Transverse colon (tissue), 4 donors: ENCODE data around the gene DIPK1B. TPM values are rescaled to one million over a fixed set of nuclear protein-coding genes. Genes with fewer than 3 reads are reported as not detected.

Experiments used
- DNase-seq: peaks from one replicate; pipeline ENCODE4 v3.0.0-alpha.2; 2019
- H3K27ac ChIP-seq, 4 donors: fragments of 200-600 bp; sonication (generic); 2 replicates each; pipeline ENCODE4 v1.5.1; 2016 to 2018; ENCODE audit warnings: inconsistent platforms in 4 of 4
- H3K27me3 ChIP-seq: fragments of 200-600 bp; sonication (generic); 2 replicates; pipeline ENCODE4 v1.5.1; 2017; ENCODE audit warnings: inconsistent platforms
- H3K36me3 ChIP-seq, 4 donors: fragments of 200-600 bp; sonication (generic); 2 replicates each; pipeline ENCODE4 v1.5.1; 2017 to 2019; ENCODE audit warnings: inconsistent platforms in 4 of 4
- H3K4me1 ChIP-seq, 4 donors: fragments of 200-600 bp; sonication (generic); 2 replicates each; pipeline ENCODE4 v1.5.1; 2017 to 2020; ENCODE audit warnings: inconsistent platforms in 4 of 4
- H3K4me3 ChIP-seq, 4 donors: fragments of 200-600 bp; sonication (generic); 1 replicate in 1 of 4; 2 replicates in 3 of 4; pipeline versions ENCODE4 v1.5.1 to v1.6.1; 2017 to 2019; ENCODE audit warnings: inconsistent platforms in 4 of 4
- H3K9me3 ChIP-seq, 2 donors: fragments of 200-600 bp; sonication (generic); 2 replicates each; pipeline ENCODE4 v1.5.1; 2017 to 2019; ENCODE audit warnings: inconsistent platforms in 2 of 2
- CTCF ChIP-seq, 5 experiments: fragments of 200-600 bp in 3 of 5; fragments of 450-650 bp in 2 of 5; sonication (generic) in 3 of 5; IDR thresholded peaks; 1 replicate in 2 of 5; 2 replicates in 3 of 5; pipeline ENCODE4 v1.5.1; 2016 to 2017; ENCODE audit warnings: antibody characterized with exemption in 5 of 5, inconsistent platforms in 3 of 5, mild to moderate bottlenecking in 2 of 5, moderate library complexity in 1 of 5
- EP300 ChIP-seq: sonication (generic); formaldehyde crosslinking; IDR thresholded peaks from one replicate; pipeline ENCODE4 v1.6.1; 2017; ENCODE audit warnings: antibody characterized with exemption, low read depth
- POLR2A ChIP-seq: fragments of 450-650 bp; IDR thresholded peaks from one replicate; pipeline ENCODE4 v1.6.1; 2016; ENCODE audit warnings: antibody characterized with exemption, mild to moderate bottlenecking, moderate library complexity
- POLR2AphosphoS5 ChIP-seq, 3 donors: sonication (generic); formaldehyde crosslinking; IDR thresholded peaks; one replicate each; pipeline ENCODE4 v1.6.1; 2016; ENCODE audit warnings: antibody characterized with exemption in 3 of 3
- WGBS, 2 donors: methylation state at CpG; one replicate each; pipeline ENCODE4 v1.1.5; 2018; ENCODE audit warnings: low coverage in 1 of 2; 5-methylcytosine and 5-hydroxymethylcytosine counted together
- in situ Hi-C, 4 donors: fragments of 200-750 bp; cut with MboI; loops; one replicate each; pipeline versions ENCODE4 v1.15.0 to v1.15.1; 2017; ENCODE audit warnings: low sequenced_read_pairs in 3 of 4, low pct_ligation_motif_present in 1 of 4, low pct_unique_long_range_greater_than_20kb in 1 of 4
- intact Hi-C: fragments of 100-400 bp; cut with DNase I; formaldehyde crosslinking; loops from one replicate; pipeline ENCODE4 v1.15.1; 2023; ENCODE audit warnings: low total_unique reads
- total RNA-seq, 4 donors: library from RNA; depleted of rRNA; stranded (reverse); fragments of >200 nt; gene quantifications; one replicate each; pipeline ENCODE4 v1.1.0, GENCODE V29; 2016

The DIPK1B gene
- total RNA-seq, 4 donors from 2014 or later = 3.5 to 12.3 (median 3.9) TPM

DNA sequence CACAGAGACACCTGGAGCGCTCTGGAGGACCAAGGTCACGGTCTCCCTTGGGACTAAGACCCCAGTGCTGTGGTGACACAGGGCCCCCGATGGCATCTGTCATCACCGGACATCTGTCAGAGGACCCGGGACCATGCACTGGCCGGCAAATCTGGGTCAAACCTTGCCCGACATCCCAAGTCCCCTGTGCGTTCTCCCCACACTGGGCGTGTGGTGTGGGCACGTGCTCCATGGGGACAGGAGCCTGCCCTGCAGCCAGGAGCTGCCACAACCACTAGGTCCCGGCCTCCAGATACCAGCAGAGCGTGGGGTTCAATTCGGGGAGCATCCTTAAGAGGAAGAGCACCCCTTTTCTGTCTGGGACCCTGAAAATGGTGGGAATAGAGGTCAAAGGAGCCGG is 28.6 kb upstream of the DIPK1B start:
- Histone ChIP-seq H3K4me1 (peaks cover 18 to 35% (median 31%) of the 10 kb centered on the region in 4 donors), H3K36me3 (no peaks in the 10 kb centered on the region)
- WGBS, 2 donors = 89 to 100% methylated on average over 1 to 14 of the region's 14 CpGs

DNA sequence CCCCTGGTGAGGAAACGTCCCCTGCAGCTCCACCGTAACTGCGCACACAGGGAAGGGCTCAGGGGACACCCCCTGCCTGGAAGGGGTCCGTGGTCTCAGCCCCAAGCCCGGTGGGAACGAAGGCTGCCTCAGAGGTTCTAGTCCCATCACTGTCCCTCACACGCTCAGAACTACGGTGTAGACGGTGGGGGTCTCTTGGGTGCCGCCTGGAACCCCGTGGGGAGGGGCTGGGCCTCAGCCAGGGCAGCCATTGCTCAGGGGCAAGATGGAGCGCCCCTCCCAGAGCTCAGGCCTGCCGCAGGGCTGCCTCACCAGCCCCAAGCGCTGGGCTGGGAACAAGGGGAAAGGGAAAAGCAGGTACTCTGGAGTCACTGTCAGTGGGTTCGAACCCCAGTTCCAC is 28.0 kb upstream of the DIPK1B start:
- Histone ChIP-seq H3K4me3 (no peak overlapping the region), H3K27ac (no peak overlapping the region), H3K9me3 (no peaks in the 10 kb centered on the region), H3K27me3 (no peaks in the 10 kb centered on the region), H3K36me3 (no peaks in the 10 kb centered on the region), H3K4me1 (peaks cover 18 to 41% (median 31%) of the 10 kb centered on the region in 4 donors)
- intact Hi-C loops (no loop called here), in situ Hi-C loops (no loop called here)
- WGBS, 2 donors = 72 to 81% methylated on average over 6 to 15 of the region's 15 CpGs
- no peak for TF ChIP-seq POLR2AphosphoS5 (IDR thresholded peaks at IDR 0.05)
- TF ChIP-seq CTCF (IDR thresholded peaks at IDR 0.05) = no peak
- TF ChIP-seq EP300 = no peak
- DNase-seq = no peak

More for the DNA sequence above, 28.6 kb upstream of the DIPK1B start:
- Histone ChIP-seq H3K27ac (no peak overlapping the region), H3K27me3 (no peaks in the 10 kb centered on the region), H3K4me3 (no peak overlapping the region), H3K9me3 (no peaks in the 10 kb centered on the region)
- no peak for DNase-seq
- TF ChIP-seq EP300 (no peak), POLR2A (no peak), CTCF (IDR thresholded peaks at IDR 0.05) (no peak), POLR2AphosphoS5 (IDR thresholded peaks at IDR 0.05) (no peak)
- in situ Hi-C loops = no loop called here
- intact Hi-C loops = no loop called here

GRCh38 chr9:136684799-136685198 is 27.6 kb upstream of the DIPK1B start:
- Histone ChIP-seq H3K9me3 (no peaks in the 10 kb centered on the region), H3K27ac (no peak overlapping the region), H3K36me3 (no peaks in the 10 kb centered on the region), H3K4me3 (no peak overlapping the region), H3K27me3 (no peaks in the 10 kb centered on the region), H3K4me1 (peaks cover 18 to 44% (median 31%) of the 10 kb centered on the region in 4 donors)
- WGBS, 2 donors = 89% methylated on average over 15 of the region's 15 CpGs; no CpG with 5 or more reads in 1 of the 2 donors
- no peak for DNase-seq
- TF ChIP-seq POLR2A = no peak
- no peak for TF ChIP-seq POLR2AphosphoS5 (IDR thresholded peaks at IDR 0.05)
- no peak for TF ChIP-seq CTCF (IDR thresholded peaks at IDR 0.05)
- TF ChIP-seq EP300 = no peak
- in situ Hi-C loops (no loop called here), intact Hi-C loops (loop anchor here (5.0 kb wide), 1 partner anchor 43 kb away; no protein-coding TSS in a partner anchor)

- intact Hi-C loops (loop anchor here (5.0 kb wide), 1 partner anchor 42 kb away; no protein-coding TSS in a partner anchor), in situ Hi-C loops (no loop called here)
- Histone ChIP-seq H3K9me3 (no peaks in the 10 kb centered on the region), H3K27me3 (no peaks in the 10 kb centered on the region), H3K4me3 (peak overlapping the region in 1 of 4 donors; percentile 70), H3K4me1 (peaks cover 18 to 46% (median 31%) of the 10 kb centered on the region in 4 donors), H3K36me3 (no peaks in the 10 kb centered on the region), H3K27ac (no peak overlapping the region)
- TF ChIP-seq POLR2AphosphoS5 (IDR thresholded peaks at IDR 0.05) = no peak
- no peak for TF ChIP-seq CTCF (IDR thresholded peaks at IDR 0.05)
- no peak for TF ChIP-seq EP300
- TF ChIP-seq POLR2A = no peak
- DNase-seq = no peak
- 88% methylated on average over 7 of the region's 7 CpGs; no CpG with 5 or more reads in 1 of the 2 donors for WGBS, 2 donors
These were observed 27.2 kb upstream of the DIPK1B start for GRCh38 chr9:136685216-136685615.
